ENCODE results near the gene SLC44A4. TPM values are rescaled to one million over a fixed set of nuclear protein-coding genes. Genes with fewer than 3 reads are reported as not detected.

SLC44A4 gene
- total and polyA plus RNA-seq, 2 donors: 0.42 to 1.7 TPM

DNA sequence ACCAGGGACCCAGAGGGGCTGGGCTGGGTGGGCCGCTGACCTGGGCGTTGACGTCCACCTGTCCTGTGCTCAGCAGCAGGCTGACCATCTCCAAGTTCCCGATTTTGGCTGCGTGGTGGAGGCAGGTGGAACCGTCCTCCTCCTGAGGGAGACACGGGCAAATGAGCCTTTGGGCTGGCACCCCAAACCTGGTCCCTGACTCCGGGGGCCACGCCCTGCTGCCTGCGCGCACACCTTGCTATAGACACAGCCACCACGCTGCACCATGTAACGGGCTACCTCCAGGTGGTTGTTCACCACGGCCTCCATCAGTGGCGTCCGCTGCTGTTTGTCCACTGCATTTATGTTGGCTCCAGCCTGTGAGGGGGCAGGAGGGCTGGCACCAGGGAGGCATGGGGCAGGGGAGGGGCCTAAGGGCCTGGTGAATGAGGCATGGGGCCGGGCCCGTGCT is 7.8 kb upstream of the SLC44A4 start:
- 93% methylated on average over 18 of the region's 18 CpGs for WGBS
- Histone ChIP-seq H3K4me1 (ENCODE audit: control insufficient read depth in 2 of 2, insufficient read depth in 2 of 2, low read length in 2 of 2) (no peaks in the 10 kb centered on the region), H3K9me3 (ENCODE audit: control insufficient read depth in 2 of 2, insufficient read depth in 1 of 2, low read length in 1 of 2) (peaks cover 0 to 1% of the 10 kb centered on the region in 2 donors)

DNA sequence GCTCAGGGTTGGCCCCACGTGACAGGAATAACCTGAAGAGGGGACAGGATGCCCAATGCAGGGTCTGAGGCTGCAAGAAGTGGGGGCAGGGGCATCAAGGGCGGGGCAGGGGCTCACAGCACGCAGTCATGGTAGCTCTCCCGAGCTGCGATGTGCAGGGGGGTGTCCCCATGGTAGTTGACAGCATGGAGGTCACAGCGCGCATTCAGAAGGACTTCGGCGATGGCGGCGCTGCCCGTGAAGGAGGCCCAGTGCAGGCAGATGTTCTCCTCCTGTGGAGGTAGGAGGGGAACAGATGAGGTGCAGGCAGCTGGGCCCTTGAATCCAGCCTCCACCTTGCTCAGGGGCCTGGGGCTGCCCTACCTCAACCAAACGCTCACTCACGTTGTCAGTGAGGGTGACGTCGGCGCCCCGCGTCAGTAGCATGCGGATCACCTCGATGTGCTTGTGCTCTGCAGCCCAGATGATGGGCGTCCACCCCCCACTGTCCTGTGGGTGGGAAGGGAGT is 5.8 kb upstream of the SLC44A4 start:
- no peaks in the 10 kb centered on the region for H3K27me3 ChIP-seq (ENCODE audit: control insufficient read depth in 2 of 2, insufficient read depth in 1 of 2, low read length in 1 of 2)
- peaks cover 0 to 1% of the 10 kb centered on the region in 2 donors for H3K9me3 ChIP-seq (ENCODE audit: control insufficient read depth in 2 of 2, insufficient read depth in 1 of 2, low read length in 1 of 2)
- H3K36me3 ChIP-seq (ENCODE audit: control insufficient read depth in 2 of 2, insufficient read depth in 2 of 2, low read length in 1 of 2): peaks cover 93 to 96% of the 10 kb centered on the region in 2 donors
- H3K4me1 ChIP-seq (ENCODE audit: control insufficient read depth in 2 of 2, insufficient read depth in 2 of 2, low read length in 2 of 2): no peaks in the 10 kb centered on the region
- WGBS: 99% methylated on average over 22 of the region's 22 CpGs
- no peak overlapping the region for H3K27ac ChIP-seq (ENCODE audit: low read depth in 1 of 2, low read length in 1 of 2)
- DNase-seq (ENCODE audit: low read depth in 6 of 9, low spot score in 9 of 9): no peak
- H3K4me3 ChIP-seq (ENCODE audit: low read length in 2 of 2): no peak overlapping the region

More for the DNA sequence above, 7.8 kb upstream of the SLC44A4 start:
- no peak for DNase-seq (ENCODE audit: low read depth in 6 of 9, low spot score in 9 of 9)
- Histone ChIP-seq H3K27ac (ENCODE audit: low read depth in 1 of 2, low read length in 1 of 2) (no peak overlapping the region), H3K27me3 (ENCODE audit: control insufficient read depth in 2 of 2, insufficient read depth in 1 of 2, low read length in 1 of 2) (no peaks in the 10 kb centered on the region), H3K36me3 (ENCODE audit: control insufficient read depth in 2 of 2, insufficient read depth in 2 of 2, low read length in 1 of 2) (peaks cover 77 to 93% of the 10 kb centered on the region in 2 donors), H3K4me3 (ENCODE audit: low read length in 2 of 2) (no peak overlapping the region)

DNA sequence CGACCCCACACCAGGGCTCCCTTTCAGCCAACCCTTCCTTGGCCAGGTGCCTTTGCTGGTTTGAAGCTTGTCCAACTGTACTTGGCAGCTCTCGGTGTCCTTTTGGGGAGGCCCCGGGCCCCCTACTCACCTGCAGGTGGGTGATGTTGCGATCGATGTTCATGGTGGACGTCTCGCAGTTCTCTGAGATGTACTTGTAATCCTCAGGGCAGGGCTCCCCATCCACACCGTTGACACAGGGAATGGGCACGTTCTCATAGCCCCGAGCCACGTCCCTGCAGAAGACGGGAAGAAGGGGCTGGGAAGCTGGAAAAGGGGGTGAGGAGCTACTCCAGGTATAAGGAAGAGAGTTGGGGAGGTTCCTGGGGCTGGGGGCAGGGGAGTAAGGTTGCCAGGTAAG is 4.9 kb upstream of the SLC44A4 start:
- Histone ChIP-seq H3K9me3 (ENCODE audit: control insufficient read depth in 2 of 2, insufficient read depth in 1 of 2, low read length in 1 of 2) (peaks cover 0 to 1% of the 10 kb centered on the region in 2 donors), H3K27ac (ENCODE audit: low read depth in 1 of 2, low read length in 1 of 2) (no peak overlapping the region), H3K36me3 (ENCODE audit: control insufficient read depth in 2 of 2, insufficient read depth in 2 of 2, low read length in 1 of 2) (peaks cover 87 to 90% of the 10 kb centered on the region in 2 donors), H3K27me3 (ENCODE audit: control insufficient read depth in 2 of 2, insufficient read depth in 1 of 2, low read length in 1 of 2) (no peaks in the 10 kb centered on the region), H3K4me3 (ENCODE audit: low read length in 2 of 2) (no peak overlapping the region), H3K4me1 (ENCODE audit: control insufficient read depth in 2 of 2, insufficient read depth in 2 of 2, low read length in 2 of 2) (no peaks in the 10 kb centered on the region)
- DNase-seq (ENCODE audit: low read depth in 6 of 9, low spot score in 9 of 9): no peak
- 98% methylated on average over 12 of the region's 12 CpGs for WGBS

DNA sequence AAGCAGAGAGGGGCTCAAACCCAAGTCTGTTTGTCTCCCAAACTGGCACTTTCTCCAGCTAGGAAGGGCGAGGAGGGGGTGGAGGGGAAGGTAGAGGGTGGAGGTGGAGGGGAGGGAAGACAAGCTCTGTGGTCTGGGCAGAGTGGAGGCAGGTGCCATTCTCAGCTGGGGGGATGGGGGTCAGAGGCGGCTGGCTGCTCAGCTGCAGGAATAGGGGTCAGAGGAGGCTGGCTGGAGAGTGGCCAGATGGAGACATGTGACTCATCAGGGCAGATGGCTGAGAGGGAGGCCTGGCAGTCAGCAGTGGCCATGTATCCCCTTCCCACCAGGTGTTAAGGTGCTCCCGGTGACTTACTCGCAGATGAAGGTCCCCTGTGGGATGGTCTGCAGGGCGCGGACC is 3.5 kb upstream of the SLC44A4 start:
- Histone ChIP-seq H3K27me3 (ENCODE audit: control insufficient read depth in 2 of 2, insufficient read depth in 1 of 2, low read length in 1 of 2) (no peaks in the 10 kb centered on the region), H3K27ac (ENCODE audit: low read depth in 1 of 2, low read length in 1 of 2) (no peak overlapping the region), H3K9me3 (ENCODE audit: control insufficient read depth in 2 of 2, insufficient read depth in 1 of 2, low read length in 1 of 2) (peaks cover 0 to 1% of the 10 kb centered on the region in 2 donors), H3K4me1 (ENCODE audit: control insufficient read depth in 2 of 2, insufficient read depth in 2 of 2, low read length in 2 of 2) (no peaks in the 10 kb centered on the region), H3K4me3 (ENCODE audit: low read length in 2 of 2) (no peak overlapping the region), H3K36me3 (ENCODE audit: control insufficient read depth in 2 of 2, insufficient read depth in 2 of 2, low read length in 1 of 2) (peaks cover 74 to 77% of the 10 kb centered on the region in 2 donors)
- WGBS: 82% methylated on average over 6 of the region's 6 CpGs
- DNase-seq (ENCODE audit: low read depth in 6 of 9, low spot score in 9 of 9): no peak

DNA sequence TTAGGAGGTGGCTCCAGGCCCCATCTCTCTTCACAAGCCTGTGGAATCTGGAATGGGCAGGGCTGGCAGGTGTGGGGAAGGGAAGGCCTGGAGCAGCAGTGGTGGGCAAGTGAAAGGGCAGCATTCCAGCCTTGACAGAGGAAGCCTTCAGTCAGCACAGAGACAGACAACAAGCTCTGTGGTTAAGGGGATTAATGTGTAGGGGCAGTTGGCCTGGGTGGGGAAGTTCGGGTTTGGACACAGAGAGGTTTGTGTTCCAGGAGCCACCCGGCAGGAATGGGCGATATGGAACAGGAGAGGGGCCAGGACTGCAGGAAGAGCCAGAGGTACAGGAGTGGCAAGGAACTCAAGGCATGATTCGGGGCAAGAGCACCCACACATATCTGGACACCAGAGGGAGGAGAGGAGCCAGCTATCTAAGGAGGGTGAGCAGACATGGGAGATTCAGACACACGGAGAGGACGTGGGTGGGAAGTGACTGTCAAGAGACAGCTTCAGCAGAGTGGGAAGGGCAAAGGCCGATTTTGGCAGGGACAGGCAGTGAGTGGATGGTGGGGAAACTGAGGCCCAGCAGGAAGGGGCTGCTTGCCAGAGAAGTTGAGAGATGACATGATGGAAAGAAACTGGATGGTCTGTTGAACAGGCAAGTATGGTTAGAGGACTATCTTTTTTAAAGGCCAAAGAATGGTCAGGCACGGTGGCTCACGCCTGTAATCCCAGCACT is 2.5 kb upstream of the SLC44A4 start:
- no peaks in the 10 kb centered on the region for H3K27me3 ChIP-seq (ENCODE audit: control insufficient read depth in 2 of 2, insufficient read depth in 1 of 2, low read length in 1 of 2)
- H3K4me1 ChIP-seq (ENCODE audit: control insufficient read depth in 2 of 2, insufficient read depth in 2 of 2, low read length in 2 of 2): no peaks in the 10 kb centered on the region
- H3K4me3 ChIP-seq (ENCODE audit: low read length in 2 of 2): no peak overlapping the region
- peaks cover 0 to 1% of the 10 kb centered on the region in 2 donors for H3K9me3 ChIP-seq (ENCODE audit: control insufficient read depth in 2 of 2, insufficient read depth in 1 of 2, low read length in 1 of 2)
- no peak for DNase-seq (ENCODE audit: low read depth in 6 of 9, low spot score in 9 of 9)
- WGBS: 98% methylated on average over 9 of the region's 9 CpGs
- peaks cover 63 to 66% of the 10 kb centered on the region in 2 donors for H3K36me3 ChIP-seq (ENCODE audit: control insufficient read depth in 2 of 2, insufficient read depth in 2 of 2, low read length in 1 of 2)
- H3K27ac ChIP-seq (ENCODE audit: low read depth in 1 of 2, low read length in 1 of 2): no peak overlapping the region

DNA sequence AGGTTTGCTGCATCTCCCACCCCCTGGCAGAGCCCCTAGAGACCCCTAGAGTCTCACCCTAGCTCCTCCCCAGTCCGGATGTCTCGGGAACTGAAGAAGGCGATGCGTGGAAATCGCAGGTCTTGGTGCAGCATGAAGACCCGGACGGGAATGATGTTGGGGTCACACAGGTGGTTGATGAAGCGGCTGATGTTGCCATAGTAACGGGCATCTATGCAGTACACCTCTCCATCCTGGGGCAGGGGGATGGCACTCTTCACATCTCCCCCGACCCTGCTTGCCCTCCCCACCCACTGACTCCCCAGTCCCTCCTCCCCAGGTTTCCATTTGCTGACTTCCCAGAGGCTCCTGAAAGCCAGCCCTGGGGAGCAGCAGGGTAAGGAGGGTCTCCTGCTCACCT is 1.8 kb upstream of the SLC44A4 start:
- DNase-seq (ENCODE audit: low read depth in 6 of 9, low spot score in 9 of 9): no peak
- Histone ChIP-seq H3K27me3 (ENCODE audit: control insufficient read depth in 2 of 2, insufficient read depth in 1 of 2, low read length in 1 of 2) (no peaks in the 10 kb centered on the region), H3K4me1 (ENCODE audit: control insufficient read depth in 2 of 2, insufficient read depth in 2 of 2, low read length in 2 of 2) (peaks cover 0 to 6% of the 10 kb centered on the region in 2 donors), H3K4me3 (ENCODE audit: low read length in 2 of 2) (no peak overlapping the region), H3K9me3 (ENCODE audit: control insufficient read depth in 2 of 2, insufficient read depth in 1 of 2, low read length in 1 of 2) (peaks cover 0 to 1% of the 10 kb centered on the region in 2 donors), H3K27ac (ENCODE audit: low read depth in 1 of 2, low read length in 1 of 2) (no peak overlapping the region), H3K36me3 (ENCODE audit: control insufficient read depth in 2 of 2, insufficient read depth in 2 of 2, low read length in 1 of 2) (peaks cover 56 to 59% of the 10 kb centered on the region in 2 donors)
- WGBS: 98% methylated on average over 10 of the region's 10 CpGs

DNA sequence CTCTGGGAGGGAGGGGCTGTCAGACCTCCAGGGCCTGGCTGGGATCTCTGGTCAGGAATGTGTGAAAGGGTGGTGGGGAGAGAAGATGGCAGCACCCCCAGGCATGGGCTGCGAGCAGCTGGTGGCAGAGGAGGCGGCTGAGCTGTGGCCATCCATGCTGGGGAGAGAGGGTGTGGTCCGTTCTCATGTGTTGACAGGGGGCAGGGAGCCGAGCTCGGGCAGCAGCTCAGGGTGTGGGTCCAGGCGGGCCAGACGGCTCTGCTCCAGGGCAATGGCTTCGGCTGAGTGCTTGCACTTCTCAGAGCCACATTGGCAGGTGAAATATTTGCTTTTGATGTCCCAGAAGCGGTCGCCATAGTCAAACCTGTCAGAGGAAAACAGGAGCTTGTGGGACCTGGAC is 1.1 kb upstream of the SLC44A4 start:
- no peak overlapping the region for H3K27ac ChIP-seq (ENCODE audit: low read depth in 1 of 2, low read length in 1 of 2)
- peaks cover 0 to 12% of the 10 kb centered on the region in 2 donors for H3K4me1 ChIP-seq (ENCODE audit: control insufficient read depth in 2 of 2, insufficient read depth in 2 of 2, low read length in 2 of 2)
- DNase-seq (ENCODE audit: low read depth in 6 of 9, low spot score in 9 of 9): no peak
- WGBS: 96% methylated on average over 10 of the region's 10 CpGs
- H3K27me3 ChIP-seq (ENCODE audit: control insufficient read depth in 2 of 2, insufficient read depth in 1 of 2, low read length in 1 of 2): no peaks in the 10 kb centered on the region
- no peak overlapping the region for H3K4me3 ChIP-seq (ENCODE audit: low read length in 2 of 2)
- peaks cover 0 to 1% of the 10 kb centered on the region in 2 donors for H3K9me3 ChIP-seq (ENCODE audit: control insufficient read depth in 2 of 2, insufficient read depth in 1 of 2, low read length in 1 of 2)
- peaks cover 52 to 53% of the 10 kb centered on the region in 2 donors for H3K36me3 ChIP-seq (ENCODE audit: control insufficient read depth in 2 of 2, insufficient read depth in 2 of 2, low read length in 1 of 2)

DNA sequence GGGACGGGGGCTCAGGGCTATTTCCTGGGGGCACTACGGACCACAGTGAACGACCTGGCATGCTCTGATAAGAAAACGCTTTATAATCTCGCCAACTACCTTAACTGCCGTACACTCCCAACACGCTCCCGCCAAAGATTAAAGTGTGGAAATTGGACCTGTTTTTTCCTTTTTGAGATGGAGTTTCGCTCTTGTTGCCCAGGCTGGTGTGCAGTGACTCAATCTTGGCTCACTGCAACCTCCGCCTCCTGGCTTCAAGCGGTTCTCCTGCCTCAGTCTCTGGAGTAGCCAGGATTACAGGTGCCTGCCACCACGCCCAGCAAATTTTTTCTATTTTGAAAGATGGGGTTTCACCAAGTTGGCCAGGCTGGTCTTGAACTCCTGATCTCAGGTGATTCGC is 346 bp upstream of the SLC44A4 start:
- Histone ChIP-seq H3K27me3 (ENCODE audit: control insufficient read depth in 2 of 2, insufficient read depth in 1 of 2, low read length in 1 of 2) (no peaks in the 10 kb centered on the region), H3K4me1 (ENCODE audit: control insufficient read depth in 2 of 2, insufficient read depth in 2 of 2, low read length in 2 of 2) (peaks cover 0 to 19% of the 10 kb centered on the region in 2 donors), H3K4me3 (ENCODE audit: low read length in 2 of 2) (no peak overlapping the region), H3K36me3 (ENCODE audit: control insufficient read depth in 2 of 2, insufficient read depth in 2 of 2, low read length in 1 of 2) (peaks cover 44 to 46% of the 10 kb centered on the region in 2 donors), H3K9me3 (ENCODE audit: control insufficient read depth in 2 of 2, insufficient read depth in 1 of 2, low read length in 1 of 2) (no peaks in the 10 kb centered on the region), H3K27ac (ENCODE audit: low read depth in 1 of 2, low read length in 1 of 2) (no peak overlapping the region)
- no peak for DNase-seq (ENCODE audit: low read depth in 6 of 9, low spot score in 9 of 9)
- WGBS: 95% methylated on average over 13 of the region's 13 CpGs

DNA sequence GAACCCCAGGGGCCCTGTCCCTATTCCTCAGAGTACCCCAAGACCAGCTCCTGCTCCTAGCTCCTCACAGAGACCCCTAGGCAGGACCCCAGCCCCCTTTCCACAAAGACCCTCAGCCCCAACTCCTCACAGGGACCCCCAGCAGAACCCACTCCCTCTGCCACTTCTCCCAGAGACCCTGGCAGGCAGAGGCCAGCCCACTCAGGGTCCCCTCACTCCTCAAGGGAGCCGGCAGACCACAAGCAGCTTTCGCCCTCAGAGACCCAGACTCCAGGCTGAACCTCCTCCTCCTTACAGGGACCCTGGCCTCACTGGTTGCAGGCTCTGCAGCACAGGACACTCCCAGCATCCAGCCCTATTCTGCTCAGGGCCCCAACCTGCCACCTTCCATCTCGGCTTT is 575 bp downstream of the SLC44A4 start:
- Histone ChIP-seq H3K9me3 (ENCODE audit: control insufficient read depth in 2 of 2, insufficient read depth in 1 of 2, low read length in 1 of 2) (no peaks in the 10 kb centered on the region), H3K36me3 (ENCODE audit: control insufficient read depth in 2 of 2, insufficient read depth in 2 of 2, low read length in 1 of 2) (peaks cover 35 to 37% of the 10 kb centered on the region in 2 donors), H3K27ac (ENCODE audit: low read depth in 1 of 2, low read length in 1 of 2) (no peak overlapping the region), H3K27me3 (ENCODE audit: control insufficient read depth in 2 of 2, insufficient read depth in 1 of 2, low read length in 1 of 2) (no peaks in the 10 kb centered on the region), H3K4me1 (ENCODE audit: control insufficient read depth in 2 of 2, insufficient read depth in 2 of 2, low read length in 2 of 2) (peaks cover 0 to 21% of the 10 kb centered on the region in 2 donors), H3K4me3 (ENCODE audit: low read length in 2 of 2) (no peak overlapping the region)
- no peak for DNase-seq (ENCODE audit: low read depth in 6 of 9, low spot score in 9 of 9)
- WGBS: over 99% methylated on average over 3 of the region's 3 CpGs
